Astrocyte of the cerebellum (primary cell): ENCODE data around the gene POTEJ.
"Not testable (repeated sequence)": the region's sequence is repeated elsewhere in the genome, so short reads cannot be mapped to it uniquely, and the experiment has no call there.

Source experiments
- DNase-seq: peaks from one replicate; pipeline ENCODE4 v3.0.0-alpha.2; 2011; ENCODE audit warnings: low read depth
- H3K4me3 ChIP-seq: 2 replicates; pipeline ENCODE4 v1.5.1; 2011; ENCODE audit warnings: mild to moderate bottlenecking, low read depth, low read length, moderate library complexity
- in situ Hi-C: cut with HindIII; loops from 2 replicates; pipeline ENCODE4 v1.10.0; 2017; ENCODE audit warnings: low sequenced_read_pairs

Gene POTEJ

DNA sequence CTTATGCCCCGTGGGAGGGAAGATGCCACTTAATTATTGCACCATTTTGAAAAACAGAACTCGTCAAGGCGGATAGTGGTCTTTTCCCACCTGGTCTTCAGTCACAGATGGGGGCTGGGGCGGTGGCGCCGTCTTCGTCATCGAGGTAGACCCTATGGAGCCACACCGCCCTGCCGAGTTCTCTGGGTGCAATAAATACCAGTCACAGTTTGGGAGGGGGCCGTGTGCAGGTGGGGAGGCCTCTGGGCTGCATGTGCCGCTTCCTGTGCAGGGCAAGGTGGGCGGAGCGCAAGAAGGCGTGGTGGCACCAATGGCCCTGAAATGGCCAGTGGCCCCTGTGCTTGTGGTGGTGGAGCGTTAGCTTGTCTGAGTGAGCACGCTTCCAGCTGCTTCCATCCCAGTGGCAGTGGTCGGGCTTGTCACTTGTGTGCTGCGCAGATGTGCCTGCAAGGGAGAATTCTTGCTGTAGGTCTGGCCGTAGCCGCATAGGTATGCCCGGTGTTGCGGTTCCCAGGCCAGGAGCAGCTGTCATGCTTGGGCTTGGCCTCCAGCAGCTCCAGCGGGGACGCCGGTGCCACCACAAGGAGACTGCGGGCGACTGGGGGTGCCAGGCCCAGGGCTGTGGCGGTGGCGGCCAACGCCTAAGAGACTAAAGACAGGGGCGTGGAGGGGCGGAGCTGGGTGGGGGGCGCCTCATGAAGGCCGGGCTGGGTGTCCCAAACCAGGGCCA, 81.0 kb downstream of the POTEJ start:
- in situ Hi-C loops, DNase-seq, H3K4me3 ChIP-seq: not testable (repeated sequence)

DNA sequence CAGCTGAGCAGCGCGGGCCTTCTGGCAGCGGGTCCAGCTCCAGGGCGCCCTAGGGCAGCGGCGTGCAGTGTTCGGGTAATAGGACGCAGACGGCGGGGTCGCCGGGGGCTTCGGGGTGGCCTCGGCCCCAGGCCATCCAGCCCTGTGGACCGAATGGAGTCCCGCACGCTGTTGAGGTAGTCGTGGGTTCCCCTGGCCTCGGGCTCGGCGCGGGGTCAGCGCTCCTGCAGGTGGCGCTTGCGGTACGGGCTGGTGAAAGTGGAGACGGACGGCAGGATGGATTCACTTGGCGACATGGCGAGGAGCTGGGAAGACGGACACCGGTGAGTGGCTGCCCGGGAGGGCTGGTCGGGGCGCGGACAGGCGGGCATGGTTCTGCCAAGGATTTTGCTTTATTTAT, 82.2 kb downstream of the POTEJ start:
- peak overlapping the region; percentile 9 for H3K4me3 ChIP-seq

DNA sequence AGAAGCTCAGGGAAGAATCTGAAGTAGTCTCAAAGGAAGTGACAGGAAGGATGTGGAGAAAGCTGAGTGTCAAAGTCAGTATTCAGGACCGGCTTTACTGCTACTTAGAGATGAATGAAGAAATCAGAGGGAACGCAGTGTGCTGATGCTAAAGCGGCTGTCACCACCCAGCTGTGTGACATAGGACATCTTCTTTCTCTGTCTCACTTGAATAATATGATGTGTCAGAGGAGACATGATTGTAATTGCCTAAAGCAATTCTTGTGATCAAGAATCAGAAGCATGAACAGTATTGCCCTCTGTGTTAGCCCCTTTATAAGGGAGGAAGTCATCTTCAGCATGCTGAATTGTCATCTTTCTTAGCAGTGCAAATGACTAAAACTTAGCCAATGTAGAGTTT, 92.0 kb downstream of the POTEJ start:
- in situ Hi-C loops, DNase-seq, H3K4me3 ChIP-seq: not testable (repeated sequence)

More for the DNA sequence above, 82.2 kb downstream of the POTEJ start:
- DNase-seq, in situ Hi-C loops: not testable (repeated sequence)
